HEK293 (cell line): Measurements from ENCODE around the gene CYBA.

Source experiments
- CTCF ChIA-PET: fragments of 350-600 bp; formaldehyde crosslinking; extraction: SDS; loops from one replicate; lab custom pipeline; 2021; ENCODE audit warnings: antibody characterized with exemption; lab: Yijun Ruan, JAX
- POLR2A ChIA-PET: fragments of 300-600 bp; formaldehyde crosslinking; extraction: SDS; loops from one replicate; lab custom pipeline; 2020; ENCODE audit warnings: antibody characterized with exemption, inconsistent platforms; lab: Yijun Ruan, JAX
- H3K27ac ChIP-seq: fragments of 200-500 bp; sonication (Bioruptor generic); 2 replicates; pipeline ENCODE4 v1.5.1; 2014; ENCODE audit warnings: low read depth, low read length, control low read depth, inconsistent platforms; ENCODE audit errors: extremely low read depth
- H3K36me3 ChIP-seq, 2 experiments: fragments of 200-500 bp in 1 of 2; sonication (Bioruptor generic) in 1 of 2; 1 replicate in 1 of 2; 2 replicates in 1 of 2; pipeline ENCODE4 v1.5.1; 2014 to 2017; ENCODE audit warnings: inconsistent platforms in 2 of 2, low read length in 2 of 2; ENCODE audit not compliant: control insufficient read depth in 2 of 2, insufficient read depth in 1 of 2
- H3K4me1 ChIP-seq: fragments of 200-500 bp; sonication (Bioruptor generic); 2 replicates; pipeline ENCODE4 v1.5.1; 2014; ENCODE audit warnings: mild to moderate bottlenecking, low read length, inconsistent platforms; ENCODE audit not compliant: control insufficient read depth, insufficient read depth
- H3K4me3 ChIP-seq: 2 replicates; pipeline ENCODE4 v1.5.1; 2011; ENCODE audit warnings: low read depth, mild to moderate bottlenecking, control low read depth, low read length, moderate library complexity
- H3K9me3 ChIP-seq: fragments of 200-500 bp; sonication (Bioruptor generic); 2 replicates; pipeline ENCODE4 v1.5.1; 2014; ENCODE audit warnings: low read depth, low read length, inconsistent platforms; ENCODE audit not compliant: control insufficient read depth, insufficient read depth
- BCL11A ChIP-seq: fragments of 450-650 bp; formaldehyde crosslinking; IDR thresholded peaks from 2 replicates; pipeline ENCODE4 v1.5.1; 2016; ENCODE audit warnings: low read depth, missing biosample characterization, missing genetic modification characterization
- OVOL3 ChIP-seq: fragments of 450-650 bp; formaldehyde crosslinking; IDR thresholded peaks from 2 replicates; pipeline ENCODE4 v1.5.1; 2016; ENCODE audit warnings: missing biosample characterization, missing genetic modification characterization
- SALL2 ChIP-seq: fragments of 450-650 bp; formaldehyde crosslinking; IDR thresholded peaks from 2 replicates; pipeline ENCODE4 v1.5.0; 2017; ENCODE audit warnings: missing biosample characterization, mild to moderate bottlenecking, missing genetic modification characterization, borderline replicate concordance
- TRIM28 ChIP-seq: IDR thresholded peaks from 2 replicates; pipeline ENCODE4 v1.6.1; 2011; ENCODE audit warnings: low read length, control low read depth, borderline replicate concordance
- YY2 ChIP-seq: fragments of 450-650 bp; formaldehyde crosslinking; IDR thresholded peaks from 2 replicates; pipeline ENCODE4 v1.5.1; 2016; ENCODE audit warnings: missing biosample characterization, missing genetic modification characterization
- ZFP41 ChIP-seq: fragments of 450-650 bp; formaldehyde crosslinking; IDR thresholded peaks from 2 replicates; pipeline ENCODE4 v1.5.1; 2016; ENCODE audit warnings: missing biosample characterization, missing genetic modification characterization, borderline replicate concordance
- ZNF18 ChIP-seq: fragments of 450-650 bp; formaldehyde crosslinking; IDR thresholded peaks from 2 replicates; pipeline ENCODE4 v1.5.1; 2016; ENCODE audit warnings: missing biosample characterization, missing genetic modification characterization
- ZNF184 ChIP-seq: fragments of 450-650 bp; IDR thresholded peaks from 2 replicates; pipeline ENCODE4 v1.5.1; 2018; ENCODE audit warnings: missing biosample characterization, mild to moderate bottlenecking, missing genetic modification characterization
- ZNF624 ChIP-seq: fragments of 450-650 bp; formaldehyde crosslinking; IDR thresholded peaks from 2 replicates; pipeline ENCODE4 v1.5.1; 2017; ENCODE audit warnings: missing biosample characterization, missing genetic modification characterization
- ZNF677 ChIP-seq: fragments of 450-650 bp; IDR thresholded peaks from 2 replicates; pipeline ENCODE4 v1.5.0; 2018; ENCODE audit warnings: missing biosample characterization, mild to moderate bottlenecking, missing genetic modification characterization, moderate library complexity
- ZNF830 ChIP-seq: fragments of 450-650 bp; IDR thresholded peaks from 2 replicates; pipeline ENCODE4 v1.5.0; 2018; ENCODE audit warnings: missing biosample characterization, missing genetic modification characterization, low read depth, mild to moderate bottlenecking, moderate library complexity
- ZSCAN4 ChIP-seq: fragments of 450-650 bp; formaldehyde crosslinking; IDR thresholded peaks from 2 replicates; pipeline ENCODE4 v1.5.1; 2017; ENCODE audit warnings: missing biosample characterization, missing genetic modification characterization

The CYBA gene

DNA sequence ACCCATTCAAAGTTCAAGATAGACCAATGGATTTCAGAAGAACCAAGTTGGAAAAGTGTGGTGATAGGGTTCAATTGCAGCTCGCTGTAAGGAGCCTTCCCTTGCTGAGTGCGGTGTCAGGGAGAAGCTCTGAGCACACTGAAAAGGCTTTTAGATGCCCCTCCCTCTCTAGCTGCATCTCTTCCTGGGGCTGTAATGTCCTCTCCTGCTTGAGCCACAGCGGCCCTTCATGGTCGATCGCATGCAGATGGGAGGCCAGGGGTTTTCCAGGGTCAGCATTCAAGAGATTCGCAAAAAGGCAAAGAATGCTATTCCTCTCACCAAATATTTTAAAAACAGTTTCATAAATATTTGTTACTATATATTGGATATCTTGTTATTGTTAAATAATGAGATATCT is 56.9 kb downstream of the CYBA start:
- no peaks in the 10 kb centered on the region for H3K4me1 ChIP-seq
- POLR2A ChIA-PET = no interaction called here
- H3K27ac ChIP-seq = no peak overlapping the region
- H3K9me3 ChIP-seq = no peaks in the 10 kb centered on the region
- no peak overlapping the region for H3K4me3 ChIP-seq
- CTCF ChIA-PET = interaction anchor here (0.7 kb wide), 1 partner anchor 24 kb away, joined by 5 read pairs; no protein-coding TSS in a partner anchor
- peaks cover 10 to 59% of the 10 kb centered on the region in 2 experiments; a peak in 2 of 3 replicates for H3K36me3 ChIP-seq
- TF ChIP-seq ZNF184 (tag by site-specific recombination) = no peak
- TF ChIP-seq ZFP41 (tag by site-specific recombination) = no peak
- TF ChIP-seq ZNF624 (tag by site-specific recombination) = no peak
- no peak for TF ChIP-seq ZNF18 (tag by site-specific recombination)
- no peak for TF ChIP-seq ZSCAN4 (tag by site-specific recombination)
- TF ChIP-seq YY2 = no peak
- TF ChIP-seq SALL2 (tag by site-specific recombination) = no peak
- TF ChIP-seq OVOL3 (tag by site-specific recombination) = no peak

GRCh38 chr16:88593489-88593888 is 57.4 kb downstream of the CYBA start:
- no peaks in the 10 kb centered on the region for H3K4me1 ChIP-seq
- no peak overlapping the region for H3K27ac ChIP-seq
- H3K9me3 ChIP-seq = no peaks in the 10 kb centered on the region
- TF ChIP-seq TRIM28 = no peak
- no peak for TF ChIP-seq ZNF830 (tag by site-specific recombination)
- TF ChIP-seq BCL11A (tag by site-specific recombination) = no peak
- TF ChIP-seq ZNF677 = no peak
- ChIA-PET CTCF (interaction anchor here (0.7 kb wide), 1 partner anchor 24 kb away, joined by 5 read pairs; no protein-coding TSS in a partner anchor), POLR2A (no interaction called here)
- H3K4me3 ChIP-seq = no peak overlapping the region
- peaks cover 10 to 59% of the 10 kb centered on the region in 2 experiments; a peak in 2 of 3 replicates for H3K36me3 ChIP-seq
